ENCODE data around the gene SIK2.

Gene SIK2

GRCh38 chr11:111572581-111572980, 29.7 kb upstream of the SIK2 start:
- TF ChIP-seq POLR2AphosphoS5 (IDR thresholded peaks at IDR 0.05; ENCODE audit: low read depth) (no peak), REST (IDR thresholded peaks at IDR 0.05; ENCODE audit: insufficient replicate concordance, low read depth) (no peak), SPI1 (IDR thresholded peaks at IDR 0.05; ENCODE audit: borderline replicate concordance, low read depth) (no peak), GABPA (IDR thresholded peaks at IDR 0.05; ENCODE audit: low read depth) (no peak), CTCF (IDR thresholded peaks at IDR 0.05; ENCODE audit: insufficient read depth, low read length) (no peak)

GRCh38 chr11:111573821-111574249, 28.4 kb upstream of the SIK2 start:
- TF ChIP-seq REST (IDR thresholded peaks at IDR 0.05; ENCODE audit: insufficient replicate concordance, low read depth) = no peak
- TF ChIP-seq SPI1 (IDR thresholded peaks at IDR 0.05; ENCODE audit: borderline replicate concordance, low read depth) = no peak
- TF ChIP-seq CTCF (IDR thresholded peaks at IDR 0.05; ENCODE audit: insufficient read depth, low read length) = no peak
- TF ChIP-seq POLR2AphosphoS5 (IDR thresholded peaks at IDR 0.05; ENCODE audit: low read depth) = no peak
- TF ChIP-seq GABPA (IDR thresholded peaks at IDR 0.05; ENCODE audit: low read depth) = no peak
- no peak overlapping the region for H3K27ac ChIP-seq (replicated peaks)
- H3K27me3 ChIP-seq (ENCODE audit: insufficient read depth, poor library complexity, severe bottlenecking) = no peaks in the 10 kb centered on the region
- H3K4me3 ChIP-seq (replicated peaks; ENCODE audit: insufficient read depth, low read length) = no peak overlapping the region
- no peak for DNase-seq (ENCODE audit: low read depth in 1 of 2, low spot score in 1 of 2)

More at GRCh38 chr11:111572581-111572980, 29.7 kb upstream of the SIK2 start:
- DNase-seq (ENCODE audit: low read depth in 1 of 2, low spot score in 1 of 2) = no peak
- no peak overlapping the region for H3K4me3 ChIP-seq (replicated peaks; ENCODE audit: insufficient read depth, low read length)
- no peak overlapping the region for H3K27ac ChIP-seq (replicated peaks)
- no peaks in the 10 kb centered on the region for H3K27me3 ChIP-seq (ENCODE audit: insufficient read depth, poor library complexity, severe bottlenecking)

- no peak for TF ChIP-seq CTCF (IDR thresholded peaks at IDR 0.05; ENCODE audit: insufficient read depth, low read length)
- no peak for TF ChIP-seq REST (IDR thresholded peaks at IDR 0.05; ENCODE audit: insufficient replicate concordance, low read depth)
- no peak for TF ChIP-seq GABPA (IDR thresholded peaks at IDR 0.05; ENCODE audit: low read depth)
- no peak for TF ChIP-seq POLR2AphosphoS5 (IDR thresholded peaks at IDR 0.05; ENCODE audit: low read depth)
- no peak for TF ChIP-seq SPI1 (IDR thresholded peaks at IDR 0.05; ENCODE audit: borderline replicate concordance, low read depth)
- H3K4me3 ChIP-seq (replicated peaks; ENCODE audit: insufficient read depth, low read length) = no peak overlapping the region
- H3K27me3 ChIP-seq (ENCODE audit: insufficient read depth, poor library complexity, severe bottlenecking) = no peaks in the 10 kb centered on the region
- DNase-seq (ENCODE audit: low read depth in 1 of 2, low spot score in 1 of 2) = no peak
- no peak overlapping the region for H3K27ac ChIP-seq (replicated peaks)
These were observed 27.6 kb upstream of the SIK2 start for GRCh38 chr11:111574373-111575225.
